ENCODE results near the gene HEPACAM2.

Gene HEPACAM2

DNA sequence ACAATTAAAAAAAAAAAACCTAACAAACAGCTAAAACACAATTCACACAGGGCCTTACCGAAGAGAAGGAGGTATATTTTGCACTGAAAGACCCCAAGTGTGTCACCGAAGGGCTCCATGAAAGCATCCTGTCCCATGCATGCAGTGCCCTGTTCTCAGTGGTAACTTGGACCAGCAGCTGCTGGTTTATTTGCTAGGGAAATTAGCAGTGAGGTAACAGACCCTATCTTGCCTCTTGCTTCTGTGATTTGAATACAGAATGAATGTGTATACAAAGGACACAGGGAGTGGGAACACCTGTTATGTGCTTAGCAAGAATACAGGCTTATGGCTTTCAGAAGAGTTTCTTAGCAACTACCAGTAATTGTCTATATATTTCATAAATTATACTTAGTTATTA, at the start of gene HEPACAM2:
Gene HEPACAM2 (minus strand): TSS at position 160 of the 400 bp plus-strand sequence.
- DNase-seq, result no peak

DNA sequence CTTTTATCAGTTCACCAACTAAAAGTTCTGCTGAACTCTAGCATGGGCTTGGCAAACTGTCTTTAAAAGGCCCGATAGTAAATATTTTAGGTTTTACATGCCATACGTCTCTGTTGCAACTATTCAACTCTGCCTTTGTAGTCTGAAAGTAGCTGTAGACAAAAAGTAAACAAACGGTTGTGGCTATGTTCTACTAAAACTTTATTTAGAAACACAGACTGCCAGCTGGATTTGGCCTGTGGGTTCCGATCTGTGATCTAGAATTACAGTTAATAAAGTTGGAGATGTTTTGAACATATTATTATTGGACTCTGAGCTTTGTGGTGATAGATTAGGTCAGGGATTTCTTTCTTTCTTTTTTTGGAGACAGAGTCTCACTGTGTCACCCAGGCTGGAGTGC, 39.0 kb upstream of the HEPACAM2 start:
- no peak for DNase-seq

DNA sequence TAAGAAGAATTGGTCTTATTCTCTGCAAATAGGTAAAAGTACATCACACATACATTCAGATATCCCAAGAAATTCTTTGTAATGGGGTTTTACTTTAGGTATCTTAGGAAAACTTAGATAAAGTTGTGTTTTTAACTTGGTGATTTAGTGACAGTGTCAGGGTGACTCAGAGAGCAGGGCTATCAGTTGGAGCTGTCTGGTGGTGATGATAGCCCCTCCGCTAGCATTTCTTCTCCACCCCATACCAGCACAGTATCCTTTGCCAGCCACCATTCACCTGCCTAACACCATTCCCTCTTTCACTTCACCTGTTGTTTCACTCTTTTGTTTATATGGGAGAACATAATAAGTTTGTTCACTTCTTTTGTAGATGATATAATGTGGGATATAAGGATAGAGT, 36.3 kb upstream of the HEPACAM2 start:
- DNase-seq, result no peak

DNA sequence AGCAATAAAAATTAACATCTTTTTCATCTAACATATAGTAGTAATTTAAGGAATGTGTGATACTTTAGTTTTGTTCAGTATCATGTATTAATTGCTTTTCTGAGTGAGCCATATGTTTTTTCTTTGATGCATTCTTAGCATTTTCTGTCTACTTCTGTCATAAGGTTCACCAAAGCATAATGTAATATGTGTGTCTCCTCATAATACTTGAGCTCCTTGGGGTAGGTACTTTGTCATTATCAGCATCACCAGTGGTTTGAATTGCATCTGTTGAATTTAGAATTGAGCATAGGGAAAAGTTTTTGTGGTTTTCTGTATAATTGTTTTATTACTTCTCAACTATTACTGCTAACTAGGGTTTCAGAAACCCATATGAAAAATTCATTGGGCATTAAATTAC, 32.4 kb upstream of the HEPACAM2 start:
- DNase-seq, result no peak

DNA sequence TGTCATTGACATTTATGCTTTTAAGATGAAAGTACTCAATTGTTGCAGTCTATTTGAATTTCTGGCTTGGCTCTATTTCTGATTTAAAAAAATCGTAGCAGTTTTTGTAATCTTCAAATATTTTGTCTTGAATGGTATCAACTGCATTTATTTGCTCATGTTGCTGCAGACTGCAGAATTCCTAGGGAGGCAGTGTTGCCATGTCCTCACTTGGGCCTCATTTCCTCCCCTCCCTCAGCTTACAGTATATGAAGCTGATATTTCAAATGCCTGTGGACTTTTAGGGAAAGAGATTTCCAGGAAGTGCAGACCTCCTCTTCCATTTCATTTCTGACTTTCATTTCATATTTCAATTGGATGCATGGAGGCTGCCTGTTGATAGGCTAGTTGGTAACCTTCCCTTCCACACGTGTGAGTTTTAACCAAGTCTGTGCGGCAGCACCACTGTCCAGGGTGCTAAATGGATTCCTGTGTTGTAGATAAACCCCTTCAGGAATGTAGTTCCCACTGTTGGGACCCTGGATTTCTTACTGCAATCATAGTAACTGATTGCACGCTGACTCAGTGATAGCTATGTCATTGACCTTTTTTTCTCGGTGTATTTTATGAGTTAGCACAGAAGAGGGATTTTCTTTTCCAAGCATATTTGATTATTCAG, 23.4 kb upstream of the HEPACAM2 start:
- no peak for DNase-seq

DNA sequence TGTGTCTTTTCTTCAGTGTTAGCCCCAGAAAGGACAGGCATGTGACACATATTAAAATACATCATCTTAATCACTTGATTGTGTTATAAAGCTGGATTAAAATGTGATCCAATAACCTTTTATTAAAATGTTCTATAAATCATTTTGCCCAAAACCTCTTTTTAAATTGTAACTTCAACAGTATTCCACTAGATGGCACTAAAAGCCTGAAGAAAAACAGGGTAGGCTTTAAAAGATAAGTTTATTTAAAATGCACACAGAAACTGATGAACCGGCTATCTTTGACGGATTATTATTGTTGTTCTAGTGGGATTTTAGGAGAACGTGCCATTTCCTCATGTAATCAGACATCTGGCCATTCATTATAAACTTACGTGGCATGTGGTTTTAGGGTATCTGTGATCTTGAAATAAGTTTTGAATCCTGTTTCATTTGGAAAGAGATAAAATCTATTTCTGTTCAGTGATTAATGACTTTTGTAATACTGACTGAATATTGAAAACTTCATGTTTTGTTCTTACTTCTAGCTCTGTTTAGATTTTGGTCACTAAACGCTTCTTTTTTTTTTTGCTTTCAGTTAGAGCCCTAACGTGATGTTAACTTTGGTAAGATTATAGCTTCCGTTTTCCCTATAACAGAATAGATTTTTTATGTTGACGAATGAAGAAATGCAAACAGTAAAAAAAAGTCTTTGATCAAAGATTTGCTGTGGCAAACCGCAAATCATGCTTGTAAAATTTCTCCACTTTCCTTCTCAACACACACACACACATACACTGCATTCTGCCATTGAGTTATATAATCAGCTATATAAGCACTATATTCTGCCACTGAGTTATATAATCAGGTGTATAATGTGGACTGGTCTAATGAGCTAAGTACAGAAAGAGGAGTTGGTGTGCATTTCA, 19.5 kb upstream of the HEPACAM2 start:
- no peak for DNase-seq

DNA sequence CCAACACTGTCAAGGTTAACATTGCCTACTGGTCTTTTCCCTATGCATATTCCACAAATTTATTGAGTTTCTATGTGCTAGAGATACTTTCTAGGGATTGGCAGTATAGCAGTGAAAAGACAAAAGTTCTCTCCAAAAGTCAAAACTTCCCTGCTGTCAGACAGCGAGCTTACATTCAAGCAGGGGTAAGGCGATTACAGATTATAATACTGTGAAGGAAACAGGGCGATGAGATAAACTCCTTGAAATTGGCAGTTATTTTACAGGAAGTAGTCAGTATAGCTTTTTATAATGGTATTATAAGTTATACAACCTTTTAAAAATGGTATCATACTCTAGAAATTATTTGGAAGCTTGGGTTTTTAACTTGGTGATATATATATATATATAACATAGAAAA, 15.8 kb upstream of the HEPACAM2 start:
- DNase-seq, result no peak

DNA sequence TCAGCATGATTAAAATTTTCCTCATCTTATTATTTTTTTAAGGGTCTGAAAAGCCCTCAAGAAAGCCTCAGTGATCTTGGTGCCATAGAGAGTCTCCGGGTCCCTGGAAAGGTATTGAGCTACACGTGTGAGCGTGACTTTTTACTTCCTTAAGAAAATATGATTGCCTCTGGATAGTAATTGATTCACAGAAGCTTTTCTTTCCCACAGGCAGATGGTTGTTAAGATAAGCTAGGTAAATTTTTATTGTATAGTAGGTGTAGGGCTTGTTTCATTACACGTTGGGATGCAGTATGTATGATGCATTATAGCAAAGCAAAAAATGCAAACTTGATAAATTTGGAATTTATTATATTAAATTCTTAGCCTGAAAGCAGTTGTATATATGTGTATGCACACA, 13.6 kb upstream of the HEPACAM2 start:
- no peak for DNase-seq

DNA sequence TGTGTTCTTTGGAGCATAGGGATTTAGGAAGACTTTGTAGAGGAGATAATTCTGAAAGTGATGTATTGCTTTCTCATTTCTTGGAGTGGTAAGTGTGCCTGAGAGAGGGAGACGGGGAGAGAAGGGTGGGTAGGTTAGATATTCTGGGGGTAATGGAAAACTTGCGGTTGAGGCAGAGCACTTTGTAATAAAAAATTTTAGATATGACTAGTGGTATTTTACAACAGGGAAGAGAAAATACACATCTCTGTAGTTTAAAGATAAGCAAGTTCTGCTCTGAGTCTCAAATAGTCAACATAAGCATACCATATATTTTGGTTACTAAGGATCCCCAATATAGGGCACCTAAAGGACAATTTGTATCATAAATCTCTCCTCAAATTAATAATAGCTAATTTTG, 12.5 kb upstream of the HEPACAM2 start:
- DNase-seq, result no peak

DNA sequence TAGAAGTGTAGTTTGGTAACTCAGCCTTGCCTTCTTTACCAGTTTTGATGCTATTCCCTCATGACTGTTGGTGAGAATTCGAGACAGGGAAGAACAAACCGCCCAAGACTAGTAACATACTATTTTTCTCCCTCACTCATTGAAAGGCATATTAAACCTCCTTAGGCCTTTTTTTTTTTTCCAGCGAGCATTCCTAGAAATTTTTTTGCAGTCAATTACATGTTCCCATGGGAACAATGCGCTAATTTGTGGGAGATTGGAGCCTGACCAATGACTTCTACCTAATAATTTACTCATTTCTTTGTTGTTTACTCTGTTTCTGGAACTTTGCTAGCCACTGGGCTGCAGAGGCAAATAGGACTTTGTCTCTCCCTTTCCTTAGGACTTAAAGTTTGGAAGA, 11.9 kb upstream of the HEPACAM2 start:
- DNase-seq, result no peak

DNA sequence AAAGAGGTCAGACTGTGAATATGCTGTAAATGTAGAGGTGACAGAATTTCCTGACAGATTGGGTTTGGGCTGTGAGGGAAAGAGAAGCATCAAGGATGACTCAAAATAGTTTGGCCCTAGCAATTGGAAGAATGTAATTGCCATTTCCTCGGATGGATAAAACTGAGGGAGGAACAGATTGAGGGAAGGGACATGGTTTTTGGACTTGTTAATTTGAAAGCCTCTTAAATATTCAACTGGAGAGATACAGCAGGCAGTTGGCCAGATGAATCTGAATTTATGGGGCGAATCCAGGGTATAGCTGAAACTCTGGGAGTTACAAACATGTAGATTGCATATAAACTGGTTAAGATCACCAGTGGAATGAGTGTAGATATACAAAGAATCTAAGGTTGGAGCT, 9.3 kb upstream of the HEPACAM2 start:
- DNase-seq, result no peak

DNA sequence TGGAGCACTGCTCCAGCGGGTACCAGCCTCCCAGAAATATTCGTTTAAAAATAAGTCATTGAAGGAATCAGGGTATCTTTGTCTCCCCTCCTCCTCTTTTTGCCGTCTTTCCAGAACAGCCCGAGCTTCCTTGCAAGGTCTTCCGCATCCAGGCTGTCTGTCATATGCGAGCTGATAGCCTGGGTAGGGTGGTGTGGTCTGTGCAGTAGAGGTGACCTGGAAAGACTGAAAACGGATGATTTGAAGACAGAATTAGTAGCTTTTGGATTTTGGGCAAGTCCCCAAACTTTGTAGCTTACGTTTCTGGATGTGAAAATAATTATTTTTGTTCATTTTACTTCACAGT, 6.4 kb upstream of the HEPACAM2 start:
- no peak for DNase-seq

DNA sequence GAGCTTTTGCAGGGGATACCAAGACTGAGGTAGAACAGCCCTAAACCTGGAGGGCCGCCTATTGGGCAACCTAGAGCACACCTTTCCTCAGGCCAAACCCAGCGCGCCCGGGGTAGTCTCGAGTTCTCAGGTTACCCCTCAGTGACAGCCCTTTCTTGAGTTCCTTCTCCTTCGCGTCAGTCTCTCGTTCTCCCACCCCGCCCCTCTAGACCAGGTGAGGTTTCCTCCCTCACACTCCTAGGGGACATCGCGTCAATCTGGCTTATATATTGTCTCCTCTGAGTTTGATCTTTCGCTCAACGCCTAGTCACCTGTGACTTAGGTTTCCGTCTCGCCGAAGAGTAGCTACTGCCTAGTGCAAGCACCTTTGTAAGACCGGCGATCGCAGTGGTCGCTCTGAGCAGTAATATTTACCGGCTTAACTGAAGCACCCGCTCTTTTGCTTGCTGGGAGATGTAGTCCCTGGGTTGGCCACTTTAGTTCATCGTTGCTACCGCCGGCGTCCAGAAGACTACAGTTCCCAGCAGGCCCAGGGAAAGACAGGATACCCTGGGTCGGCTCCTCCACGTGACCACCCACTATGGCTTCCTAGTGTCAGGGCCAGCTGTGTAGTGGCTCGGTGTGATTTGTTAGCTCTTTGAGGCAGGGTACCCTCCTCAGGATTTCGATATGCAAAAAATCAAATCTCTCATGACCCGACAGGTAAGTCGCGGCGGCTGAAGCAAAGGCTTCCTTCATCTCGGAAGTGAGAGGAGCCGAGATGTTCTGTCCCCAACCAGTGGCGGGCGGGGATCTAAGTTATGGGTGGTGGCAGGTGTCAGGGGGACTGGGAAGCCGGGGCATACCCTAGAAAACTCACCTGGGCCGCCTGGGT, 5.8 kb upstream of the HEPACAM2 start, which contains the start of gene VPS50:
Gene VPS50 (plus strand): TSS at position 568 of the 874 bp plus-strand sequence. CDS start 102 bp downstream, at position 670.
- DNase-seq, result peak; percentile 86

DNA sequence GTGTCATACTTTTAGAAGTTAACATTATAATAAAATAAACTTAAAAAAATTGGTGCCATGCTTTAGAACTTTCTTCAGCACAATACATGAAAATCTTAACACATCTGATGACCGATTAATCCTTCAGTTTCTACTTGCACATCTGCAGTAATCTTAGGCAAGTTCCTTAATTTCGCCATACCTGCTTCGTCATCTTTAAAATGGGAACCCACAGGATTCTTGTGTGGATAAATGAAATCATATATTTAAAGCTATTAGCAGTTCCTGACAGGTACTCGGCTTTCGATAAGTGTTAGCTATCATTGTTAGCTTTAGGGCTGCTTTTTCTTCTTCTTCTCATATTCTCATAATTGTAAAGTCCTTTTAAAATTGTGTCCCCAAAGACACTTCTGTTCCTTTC, 5.0 kb upstream of the HEPACAM2 start:
- no peak for DNase-seq

DNA sequence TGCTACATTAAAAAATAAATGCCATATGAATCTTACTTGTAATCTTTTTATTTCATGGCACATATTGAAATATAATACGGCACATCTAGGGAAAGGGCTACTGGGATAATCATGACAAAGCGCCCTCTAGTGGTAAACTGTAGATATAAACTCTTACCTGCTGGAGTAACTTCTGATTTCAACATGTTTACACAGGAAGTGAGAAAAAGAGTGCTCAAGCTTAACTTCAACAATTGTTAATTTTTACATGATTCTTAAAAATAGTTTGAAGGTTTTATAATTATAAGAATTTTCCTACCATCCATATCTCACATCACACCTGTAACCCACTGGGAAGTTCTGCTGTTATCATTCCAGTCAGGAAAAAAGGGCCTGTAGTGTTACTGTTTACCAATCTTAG, 2.0 kb upstream of the HEPACAM2 start:
- DNase-seq, result no peak

DNA sequence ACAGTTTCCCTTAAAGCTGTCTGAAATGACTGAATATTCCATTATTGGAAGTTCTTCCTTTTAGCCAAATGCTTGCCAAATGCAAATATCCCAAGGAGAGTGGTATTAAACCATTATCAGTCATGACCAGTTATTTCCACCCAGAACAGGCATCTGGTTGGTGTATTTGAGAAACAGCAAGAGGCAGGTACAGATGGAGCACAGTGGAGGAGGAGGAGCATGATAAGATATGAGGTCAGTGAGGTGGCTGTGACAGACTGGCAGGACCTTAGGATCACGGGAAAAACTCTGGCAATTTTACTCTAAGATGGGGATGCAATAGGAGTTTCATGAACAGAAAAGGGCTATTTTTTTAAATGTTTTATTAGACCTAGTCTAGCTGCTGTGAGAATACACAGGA, 6.4 kb downstream of the HEPACAM2 start:
- DNase-seq, result no peak

DNA sequence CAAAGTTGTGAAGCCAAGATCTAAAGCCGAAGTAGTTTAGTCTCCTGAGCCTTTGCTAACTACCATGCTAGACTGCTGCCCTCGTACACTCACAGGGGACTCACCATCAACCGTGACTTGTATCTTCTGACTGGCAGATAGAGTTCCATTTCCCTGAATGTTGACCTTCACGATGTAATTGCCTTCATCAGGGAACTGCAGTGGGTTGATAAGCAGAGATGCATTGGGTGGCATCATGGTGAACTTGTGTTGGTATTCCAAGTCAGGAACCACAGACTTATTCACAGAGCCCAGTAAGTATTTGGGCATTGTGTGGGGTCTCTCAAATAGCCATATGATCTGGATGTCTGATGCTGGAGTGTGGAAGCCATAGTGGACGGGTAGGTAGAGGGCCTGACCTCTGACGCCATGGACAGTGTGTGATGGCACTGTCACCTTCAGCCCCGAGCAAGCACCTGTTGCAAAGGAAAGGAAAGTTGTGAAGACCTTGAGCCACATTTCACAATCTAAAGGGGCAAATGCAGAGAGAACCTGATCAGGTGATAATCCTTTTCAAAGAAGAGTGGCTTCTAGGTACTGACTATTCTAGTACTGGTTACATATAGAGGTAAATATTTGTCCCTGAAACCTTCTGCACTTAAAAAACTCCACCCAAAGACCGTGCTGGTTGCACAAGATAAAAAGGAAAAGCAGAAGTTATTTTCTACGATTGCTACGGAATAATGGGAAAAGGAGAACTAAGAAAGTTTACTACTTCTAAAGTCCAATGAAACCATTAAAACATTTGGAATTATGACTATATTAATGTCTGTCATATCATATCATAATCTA, 7.1 kb downstream of the HEPACAM2 start:
- no peak for DNase-seq

DNA sequence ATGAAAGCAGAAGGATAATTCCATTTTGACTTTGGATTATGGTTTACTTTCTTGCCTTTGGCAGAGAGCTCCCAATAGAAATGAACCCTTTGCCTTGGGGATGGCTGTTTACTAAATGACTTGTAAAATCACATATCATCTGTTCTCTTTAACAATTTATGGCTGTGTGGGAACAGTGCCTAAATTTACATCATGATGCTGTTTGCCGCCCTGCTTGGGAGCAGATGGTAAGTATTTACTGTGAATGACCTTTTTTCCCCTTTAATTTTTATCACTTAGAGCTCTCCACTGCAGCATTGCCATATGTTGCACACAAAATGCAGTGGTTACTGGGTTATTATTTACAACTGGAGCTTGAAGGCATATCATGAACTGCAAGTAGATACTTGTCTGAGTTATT, 13.4 kb downstream of the HEPACAM2 start:
- DNase-seq, result no peak

DNA sequence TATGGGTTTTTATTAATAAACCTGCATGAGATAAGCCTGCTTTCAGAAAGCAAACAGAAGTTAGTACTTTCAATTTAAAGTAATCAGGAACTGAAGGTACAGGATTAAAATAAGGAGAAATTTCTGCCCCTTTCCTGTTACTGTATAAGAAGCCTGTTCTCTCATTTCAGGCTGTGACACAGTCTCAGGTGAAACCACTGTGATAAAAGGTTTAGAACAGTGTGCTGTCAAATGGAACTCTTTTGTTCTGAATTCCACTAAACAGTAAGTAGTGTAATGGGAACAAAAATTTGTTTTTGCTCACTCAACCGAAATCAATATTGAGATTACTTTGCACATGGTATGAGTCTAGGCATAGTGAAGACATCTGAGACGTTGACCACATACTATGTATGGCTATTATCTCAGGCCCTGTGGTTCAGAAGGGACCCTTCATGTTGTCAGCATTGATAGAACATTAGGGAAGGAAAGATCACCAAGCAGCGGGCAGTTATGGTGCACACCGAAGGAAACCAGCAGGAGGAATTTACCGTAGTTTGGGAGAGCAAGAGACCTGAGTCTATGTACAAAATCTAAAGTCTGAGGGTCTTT, 14.9 kb downstream of the HEPACAM2 start:
- no peak for DNase-seq

DNA sequence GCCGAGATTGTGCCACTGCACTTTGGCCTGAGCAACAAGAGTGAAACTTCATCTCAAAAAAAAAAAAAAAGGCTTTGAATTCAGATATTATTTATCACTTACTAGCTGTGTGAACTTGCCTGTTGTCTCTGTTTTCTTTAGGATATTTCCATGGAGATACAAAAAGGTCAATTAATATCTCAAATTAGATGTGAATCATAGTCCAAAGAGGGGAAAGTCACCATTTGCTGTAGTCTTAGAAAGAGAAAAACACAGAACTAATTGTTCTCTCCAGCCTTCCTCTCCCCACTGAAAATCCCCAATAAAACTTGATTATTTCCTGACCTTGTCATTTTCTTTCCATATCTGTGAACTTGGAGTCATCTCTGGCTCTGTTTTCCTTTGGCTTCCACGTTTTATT, 21.2 kb downstream of the HEPACAM2 start:
- no peak for DNase-seq

DNA sequence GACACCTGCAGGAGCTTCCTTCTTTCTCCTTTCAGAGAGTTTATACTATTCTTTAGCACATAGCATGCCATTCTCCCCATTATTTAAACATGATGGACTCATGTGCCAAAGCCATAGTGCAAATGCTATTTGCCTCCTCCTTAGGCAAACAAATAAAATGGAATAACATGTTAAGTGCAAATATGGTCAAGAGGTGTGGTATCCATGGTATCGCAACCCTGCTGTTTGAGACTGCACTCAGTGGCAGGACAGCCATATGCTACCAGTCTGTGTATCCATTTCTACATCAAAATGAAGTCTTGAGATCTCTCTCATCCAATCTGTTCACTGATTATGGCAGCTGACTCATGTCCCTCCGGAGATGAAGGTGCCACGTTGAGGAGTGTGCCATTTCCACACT, 22.8 kb downstream of the HEPACAM2 start:
- DNase-seq, result no peak

DNA sequence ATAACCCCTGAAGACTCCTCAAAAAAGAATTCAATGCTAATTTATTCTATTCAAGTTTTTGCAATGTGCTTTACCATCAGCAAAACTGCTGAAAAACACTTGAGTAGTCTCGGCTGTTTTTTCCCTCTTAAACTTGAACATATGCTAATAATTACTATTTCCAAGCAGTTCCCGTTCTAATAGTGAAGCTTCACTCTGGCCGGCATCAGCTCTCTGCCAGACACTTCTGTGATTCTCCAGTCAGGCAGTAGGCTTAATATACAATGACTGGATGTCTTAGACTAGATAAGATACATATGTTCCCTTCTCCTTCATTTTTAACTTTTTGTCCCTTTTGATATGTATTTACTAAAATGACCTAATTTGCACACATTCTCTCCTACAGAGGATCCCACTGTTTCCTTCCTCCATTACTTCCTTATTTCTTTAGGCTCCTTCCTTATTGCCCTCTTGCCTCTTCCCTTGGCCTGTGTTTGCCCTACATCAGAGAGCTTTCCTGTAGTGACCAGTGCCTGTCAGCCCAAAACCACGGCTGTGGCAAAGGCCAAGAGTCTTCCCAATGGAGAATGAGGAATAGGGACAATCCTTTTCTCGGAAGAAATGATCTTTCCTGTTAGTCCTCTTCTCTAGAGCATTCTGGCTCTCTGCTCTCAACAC, 23.5 kb downstream of the HEPACAM2 start:
- DNase-seq, result no peak

Measured in activated CD4-positive, alpha-beta T cell treated with anti-CD3 and anti-CD28 coated beads for 1 hour (primary cell).